Colonic mucosa (tissue), 4 donors: ENCODE data around the gene KLHL11. TPM values are rescaled to one million over a fixed set of nuclear protein-coding genes. Genes with fewer than 3 reads are reported as not detected.
A peak's percentile ranks its signal among the peaks of the same experiment; 100 is the strongest.

Experiments used
- DNase-seq: peaks from one replicate; pipeline ENCODE4 v3.0.0-alpha.2; 2020
- H3K27ac ChIP-seq: fragments of 200-600 bp; one replicate; pipeline ENCODE4 v1.8.0; 2021
- H3K27me3 ChIP-seq: fragments of 200-600 bp; one replicate; pipeline ENCODE4 v1.8.0; 2021
- H3K36me3 ChIP-seq: fragments of 200-600 bp; one replicate; pipeline ENCODE4 v1.8.0; 2021
- H3K4me1 ChIP-seq: fragments of 200-600 bp; one replicate; pipeline ENCODE4 v1.8.0; 2021; ENCODE audit warnings: mild to moderate bottlenecking
- H3K4me3 ChIP-seq: fragments of 200-600 bp; one replicate; pipeline ENCODE4 v1.8.0; 2021
- H3K9ac ChIP-seq, 2 donors: one replicate each; pipeline ENCODE4 v1.7.0; 2013; ENCODE audit warnings: control low read depth in 2 of 2, low read depth in 2 of 2, low read length in 2 of 2
- H3K9me3 ChIP-seq: fragments of 200-600 bp; one replicate; pipeline ENCODE4 v1.8.0; 2021
- intact Hi-C: fragments of 100-400 bp; cut with DNase I; formaldehyde crosslinking; loops from one replicate; pipeline ENCODE4 v1.14.1; 2022
- total RNA-seq, 2 donors: library from RNA; stranded (reverse); fragmentation: NEBNext Ultra II Directional in 1 of 2; extraction: Animal tissue kit (Norgen Biotek cat#: 25700) in 1 of 2; gene quantifications; one replicate each; pipeline ENCODE4 v1.2.1, GENCODE V29; 2021
- TF ChIP-seq, protein P1 (sequence below): fragments of 200-600 bp; IDR thresholded peaks from one replicate; pipeline ENCODE4 v1.8.0; 2022; ENCODE audit warnings: antibody characterized with exemption, mild to moderate bottlenecking
- donor health status: healthy.
- donor health status: DM: no; HTN: no; CAD: no.
- donor health status: DM: no; HTN: no; CAD: no.

KLHL11 gene
- total RNA-seq, 2 donors from 2014 or later = 10.0 to 14.0 TPM

- TF ChIP-seq, protein P1, sequence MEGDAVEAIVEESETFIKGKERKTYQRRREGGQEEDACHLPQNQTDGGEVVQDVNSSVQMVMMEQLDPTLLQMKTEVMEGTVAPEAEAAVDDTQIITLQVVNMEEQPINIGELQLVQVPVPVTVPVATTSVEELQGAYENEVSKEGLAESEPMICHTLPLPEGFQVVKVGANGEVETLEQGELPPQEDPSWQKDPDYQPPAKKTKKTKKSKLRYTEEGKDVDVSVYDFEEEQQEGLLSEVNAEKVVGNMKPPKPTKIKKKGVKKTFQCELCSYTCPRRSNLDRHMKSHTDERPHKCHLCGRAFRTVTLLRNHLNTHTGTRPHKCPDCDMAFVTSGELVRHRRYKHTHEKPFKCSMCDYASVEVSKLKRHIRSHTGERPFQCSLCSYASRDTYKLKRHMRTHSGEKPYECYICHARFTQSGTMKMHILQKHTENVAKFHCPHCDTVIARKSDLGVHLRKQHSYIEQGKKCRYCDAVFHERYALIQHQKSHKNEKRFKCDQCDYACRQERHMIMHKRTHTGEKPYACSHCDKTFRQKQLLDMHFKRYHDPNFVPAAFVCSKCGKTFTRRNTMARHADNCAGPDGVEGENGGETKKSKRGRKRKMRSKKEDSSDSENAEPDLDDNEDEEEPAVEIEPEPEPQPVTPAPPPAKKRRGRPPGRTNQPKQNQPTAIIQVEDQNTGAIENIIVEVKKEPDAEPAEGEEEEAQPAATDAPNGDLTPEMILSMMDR = no peak
- H3K9ac ChIP-seq = no peak overlapping the region
- H3K36me3 ChIP-seq = no peaks in the 10 kb centered on the region
- DNase-seq = no peak
- H3K27me3 ChIP-seq = no peaks in the 10 kb centered on the region
- no peak overlapping the region for H3K4me3 ChIP-seq
- intact Hi-C loops = no loop called here
- H3K27ac ChIP-seq = no peak overlapping the region
- no peaks in the 10 kb centered on the region for H3K9me3 ChIP-seq
- peaks cover 19% of the 10 kb centered on the region for H3K4me1 ChIP-seq
These were observed 51.5 kb downstream of the KLHL11 start for GRCh38 chr17:41813699-41814124.

GRCh38 chr17:41813152-41813680, 52.0 kb downstream of the KLHL11 start:
- Histone ChIP-seq H3K9ac (no peak overlapping the region), H3K4me3 (peak overlapping the region; percentile 79), H3K27ac (no peak overlapping the region), H3K36me3 (no peaks in the 10 kb centered on the region), H3K4me1 (peaks cover 19% of the 10 kb centered on the region), H3K27me3 (no peaks in the 10 kb centered on the region), H3K9me3 (no peaks in the 10 kb centered on the region)
- intact Hi-C loops = no loop called here
- DNase-seq = no peak
- TF ChIP-seq, protein P1 = no peak

DNA sequence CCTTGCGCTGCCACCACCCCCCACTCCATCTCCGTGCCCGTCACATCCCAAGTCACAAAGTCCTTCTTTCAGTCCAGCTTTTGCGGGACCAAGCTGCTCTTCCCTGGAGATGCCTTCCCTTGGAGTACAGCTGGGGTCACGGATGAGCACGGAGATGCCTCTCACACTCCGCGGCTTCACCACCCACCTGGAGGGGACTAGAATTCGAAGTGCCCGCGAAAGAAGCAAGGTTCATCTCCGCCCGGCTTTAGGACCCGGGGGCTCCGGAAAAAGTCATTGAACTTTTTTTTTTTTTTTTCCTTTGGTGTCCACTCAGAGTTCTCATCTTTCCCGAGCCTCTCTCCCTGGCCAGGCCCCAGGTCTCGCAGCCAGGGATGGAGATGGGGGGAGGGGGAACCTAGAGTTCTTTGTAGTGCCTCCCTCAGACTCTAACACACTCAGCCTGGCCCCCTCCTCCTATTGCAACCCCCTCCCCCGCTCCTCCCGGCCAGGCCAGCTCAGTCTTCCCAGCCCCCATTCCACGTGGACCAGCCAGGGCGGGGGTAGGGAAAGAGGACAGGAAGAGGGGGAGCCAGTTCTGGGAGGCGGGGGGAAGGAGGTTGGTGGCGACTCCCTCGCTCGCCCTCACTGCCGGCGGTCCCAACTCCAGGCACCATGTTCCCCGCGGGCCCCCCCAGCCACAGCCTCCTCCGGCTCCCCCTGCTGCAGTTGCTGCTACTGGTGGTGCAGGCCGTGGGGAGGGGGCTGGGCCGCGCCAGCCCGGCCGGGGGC, 52.7 kb downstream of the KLHL11 start, which contains the start of gene FKBP10:
TSS of gene FKBP10 (plus strand) at position 624 of the 771 bp plus-strand sequence. CDS start at position 655, 31 bp downstream.
- H3K4me3 ChIP-seq = peak within 1 kb of the TSS; percentile 79
- peaks cover 19% of the 10 kb centered on the region for H3K4me1 ChIP-seq
- H3K9ac ChIP-seq = peak within 1 kb of the TSS; percentile 74 to 79
- H3K9me3 ChIP-seq = no peaks in the 10 kb centered on the region
- H3K27me3 ChIP-seq = no peaks in the 10 kb centered on the region
- intact Hi-C loops = no loop called here
- TF ChIP-seq, protein P1 = no peak
- no peaks in the 10 kb centered on the region for H3K36me3 ChIP-seq
- peak; percentile 55 for DNase-seq
- peak within 1 kb of the TSS; percentile 70 for H3K27ac ChIP-seq

DNA sequence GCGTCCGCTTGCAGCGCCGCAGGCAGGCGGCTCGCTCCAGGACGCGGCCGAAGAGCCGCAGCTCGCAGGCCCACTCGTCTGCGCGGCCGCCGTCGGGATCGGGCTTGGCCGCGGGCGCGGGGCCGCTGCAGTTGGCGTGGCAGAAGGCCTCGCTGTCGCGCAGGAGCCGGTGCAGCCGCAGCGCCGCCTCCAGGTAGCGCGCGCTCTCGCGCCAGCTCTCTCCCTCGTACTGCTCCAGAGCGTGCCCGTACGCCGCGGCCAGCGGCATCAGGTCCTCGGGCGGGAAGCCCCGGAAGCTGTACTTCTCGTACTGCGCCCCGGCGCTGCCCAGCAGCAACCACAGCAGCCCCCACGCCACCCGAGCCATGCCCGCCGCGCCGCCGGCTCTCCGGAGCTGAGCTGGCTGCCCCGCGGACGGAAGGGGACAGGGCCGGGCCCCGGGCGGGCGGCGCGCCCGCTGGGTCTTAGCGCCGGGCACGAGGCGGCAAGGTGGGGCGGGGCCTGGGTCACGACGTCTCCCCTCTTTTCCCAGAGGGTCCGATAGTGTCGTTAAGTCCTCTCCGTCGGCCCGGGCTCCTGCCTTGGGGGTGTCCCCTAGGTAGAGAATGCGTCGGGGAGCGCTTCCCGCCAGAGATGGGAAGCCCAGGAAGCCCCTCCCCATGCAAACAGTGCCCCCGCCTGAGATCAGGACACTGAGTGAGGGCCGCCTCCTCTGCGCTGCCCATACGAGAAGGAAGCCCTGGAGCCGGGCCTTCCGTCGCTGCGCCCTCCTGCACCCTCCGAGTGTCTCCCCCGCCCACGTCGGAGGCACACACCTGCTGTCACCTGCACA, 53.5 kb downstream of the KLHL11 start, which contains the start of gene P3H4:
TSS of gene P3H4 (minus strand) at position 401 of the 832 bp plus-strand sequence. CDS start at position 367, 34 bp downstream.
- Histone ChIP-seq H3K27me3 (no peaks in the 10 kb centered on the region), H3K36me3 (no peaks in the 10 kb centered on the region), H3K9me3 (no peaks in the 10 kb centered on the region), H3K4me1 (peaks cover 19% of the 10 kb centered on the region), H3K27ac (peak within 1 kb of the TSS; percentile 70), H3K9ac (peak within 1 kb of the TSS; percentile 74 to 79), H3K4me3 (peak within 1 kb of the TSS; percentile 79)
- TF ChIP-seq, protein P1 = peak; percentile 64
- intact Hi-C loops = no loop called here
- DNase-seq = peak; percentile 86
